GM19372 (cell line): ENCODE data around the gene DLG5.

Experiments
- ATAC-seq: cut with Tn5 transposase; IDR thresholded peaks from one replicate; pipeline ENCODE4 v1.9.1; 2021; ENCODE audit warnings: mild to moderate bottlenecking, low read depth, moderate library complexity; ENCODE audit not compliant: unreplicated experiment

The DLG5 gene

GRCh38 chr10:77829356-77829755 is 97.2 kb downstream of the DLG5 start:
- ATAC-seq, result no peak

GRCh38 chr10:77828377-77828776 is 98.2 kb downstream of the DLG5 start:
- no peak for ATAC-seq

DNA sequence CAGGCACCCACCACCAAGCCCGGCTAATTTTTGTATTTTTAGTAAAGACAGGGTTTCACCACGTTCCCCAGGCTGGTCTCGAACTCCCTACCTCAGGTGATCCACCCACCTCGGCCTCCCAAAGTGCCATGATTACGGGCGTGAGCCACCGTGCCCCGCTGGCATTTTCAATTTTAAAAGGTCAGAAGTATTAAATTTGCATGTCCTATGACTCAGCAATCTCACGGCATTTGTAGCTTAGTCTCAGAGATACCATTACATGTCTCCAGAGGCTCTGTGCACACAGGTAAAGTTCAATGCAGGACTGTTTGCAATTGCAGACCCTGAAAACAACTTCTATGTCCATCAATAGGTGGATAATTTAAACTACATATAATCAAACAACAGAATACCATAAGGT is 99.2 kb downstream of the DLG5 start:
- ATAC-seq, result no peak

DNA sequence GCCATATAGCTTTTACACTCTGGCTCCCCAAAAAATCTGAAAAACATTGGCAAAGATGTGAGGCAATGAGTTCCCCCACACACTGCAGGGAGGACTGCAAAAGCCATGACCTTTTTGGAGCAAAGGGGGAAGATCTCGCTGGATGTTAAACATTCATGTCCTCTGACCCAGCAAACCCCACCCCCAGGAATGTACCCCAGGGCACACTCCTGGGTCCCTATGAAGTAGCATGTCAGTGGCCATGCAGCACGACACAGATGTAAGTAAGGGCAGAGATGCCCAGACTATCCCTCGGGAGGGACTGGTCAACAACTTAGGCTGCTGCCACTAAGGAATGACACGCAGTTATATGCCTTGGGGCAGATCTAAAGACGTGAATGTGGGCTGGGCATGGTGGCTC is 100.6 kb downstream of the DLG5 start:
- no peak for ATAC-seq

- no peak for ATAC-seq
These were observed 101.6 kb downstream of the DLG5 start for GRCh38 chr10:77824908-77825307.

- no peak for ATAC-seq
These were observed 102.6 kb downstream of the DLG5 start for GRCh38 chr10:77823811-77824542.

- no peak for ATAC-seq
These were observed 105.0 kb downstream of the DLG5 start for GRCh38 chr10:77821551-77821950.

- ATAC-seq, result no peak
These were observed 105.5 kb downstream of the DLG5 start for GRCh38 chr10:77821036-77821435.

DNA sequence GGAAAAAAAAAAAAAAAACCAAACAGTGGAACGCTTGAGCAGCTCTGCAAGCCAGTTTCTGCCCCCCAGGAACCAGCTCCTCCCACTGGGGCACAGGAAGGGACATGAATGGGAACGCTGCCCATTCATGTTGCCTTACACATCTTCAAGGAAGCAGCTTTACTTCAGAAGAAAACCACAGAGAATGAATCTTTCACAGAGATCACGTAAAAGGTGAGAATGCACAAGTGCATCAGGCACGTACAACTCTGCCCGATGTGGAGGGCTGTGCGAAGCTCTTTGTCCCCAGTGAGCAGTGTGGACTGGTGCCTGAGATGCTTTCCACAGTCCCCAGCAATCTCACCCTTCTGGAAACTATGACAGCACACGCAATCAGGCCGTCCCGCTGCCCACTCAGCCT is 106.2 kb downstream of the DLG5 start:
- ATAC-seq, result no peak

- ATAC-seq, result no peak
These were observed 107.1 kb downstream of the DLG5 start for GRCh38 chr10:77819210-77820112.

DNA sequence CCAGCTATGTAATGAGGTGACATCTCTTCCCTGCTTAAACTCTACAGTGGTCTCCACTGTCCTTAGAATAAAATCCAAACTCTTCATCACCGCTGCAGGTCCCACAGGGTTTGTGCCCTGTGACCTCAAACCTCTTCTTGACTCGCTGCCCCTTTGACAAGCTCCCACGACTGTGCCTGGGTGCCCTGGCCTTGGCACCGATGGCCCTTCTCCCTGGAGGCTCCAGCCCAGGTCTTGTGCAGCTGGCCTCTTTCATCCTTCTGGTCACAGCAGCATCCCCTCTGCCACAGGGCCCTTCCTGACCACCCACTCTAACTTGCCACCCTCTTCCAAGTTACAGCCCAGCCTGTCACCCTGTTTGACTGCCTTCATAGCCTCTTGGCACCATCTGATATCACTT is 108.2 kb downstream of the DLG5 start:
- ATAC-seq, result no peak

GRCh38 chr10:77817541-77817940 is 109.0 kb downstream of the DLG5 start:
- no peak for ATAC-seq

DNA sequence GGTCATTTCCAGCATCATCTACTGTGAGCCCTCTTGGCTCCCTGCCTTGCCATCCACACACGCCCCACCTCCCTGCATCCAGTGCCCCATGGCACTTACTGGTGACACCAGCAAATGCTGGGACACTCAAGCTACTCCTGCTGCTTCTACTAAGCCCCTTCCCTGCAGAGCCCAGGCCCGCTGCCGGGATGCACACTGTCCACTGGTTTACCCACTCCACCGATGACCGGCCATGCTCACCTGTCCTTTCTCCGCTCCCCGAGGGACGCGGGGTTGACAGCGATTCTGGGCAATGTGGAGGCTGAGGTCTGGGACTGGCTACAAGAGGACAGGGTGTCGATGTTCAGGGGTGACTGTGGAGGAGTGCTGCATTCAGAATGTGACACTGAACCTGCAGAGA is 110.2 kb downstream of the DLG5 start:
- no peak for ATAC-seq

DNA sequence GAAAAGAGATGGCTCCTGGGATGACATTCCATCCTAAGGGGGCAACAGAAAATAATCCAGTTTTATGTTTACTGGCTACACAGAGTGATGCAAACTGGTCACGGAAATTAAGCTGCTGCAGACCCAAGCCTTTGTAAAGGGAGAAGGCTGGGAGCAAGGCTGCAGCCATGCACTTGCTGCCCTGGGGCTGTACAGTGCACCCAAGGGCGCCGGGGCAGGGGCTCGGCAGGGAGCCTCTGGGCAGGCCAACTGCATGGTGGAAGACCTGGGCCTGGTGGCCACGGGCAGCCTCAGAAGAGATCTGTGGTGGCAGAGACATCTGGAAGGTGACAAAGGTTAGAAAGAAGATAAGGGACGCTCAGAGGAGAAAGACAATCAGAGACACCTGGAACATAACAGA is 113.8 kb downstream of the DLG5 start:
- ATAC-seq, result no peak

DNA sequence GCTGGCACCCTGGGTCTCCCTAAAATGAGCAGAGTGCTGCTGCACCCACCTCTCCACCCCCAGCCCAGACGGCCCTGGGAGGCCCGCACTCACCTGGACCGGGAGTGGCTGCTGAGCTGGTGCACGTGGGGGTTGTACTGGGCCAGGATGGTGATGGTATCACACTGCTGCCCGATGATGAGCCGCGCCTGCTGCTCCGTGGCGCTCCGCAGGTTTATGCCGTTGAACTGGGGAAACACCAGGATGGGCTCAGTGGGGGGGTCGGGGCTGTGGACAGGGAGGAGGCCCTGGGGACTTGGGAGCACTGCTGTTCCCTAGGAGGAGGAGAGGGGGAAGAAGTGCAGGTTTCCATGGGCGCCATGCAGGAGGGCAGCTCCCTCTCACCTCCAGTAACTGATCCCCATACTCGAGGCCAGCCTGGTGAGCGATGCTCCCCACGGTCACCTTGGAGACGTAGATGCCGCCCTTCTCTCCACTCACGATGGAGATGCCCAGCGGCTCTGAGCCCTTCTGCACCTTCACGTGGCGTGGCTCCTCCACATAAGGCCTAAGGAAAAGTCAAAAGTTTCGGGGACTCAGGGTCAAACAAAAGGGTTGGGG is 114.6 kb downstream of the DLG5 start:
- no peak for ATAC-seq

GRCh38 chr10:77810446-77811335 is 115.9 kb downstream of the DLG5 start:
- no peak for ATAC-seq

DNA sequence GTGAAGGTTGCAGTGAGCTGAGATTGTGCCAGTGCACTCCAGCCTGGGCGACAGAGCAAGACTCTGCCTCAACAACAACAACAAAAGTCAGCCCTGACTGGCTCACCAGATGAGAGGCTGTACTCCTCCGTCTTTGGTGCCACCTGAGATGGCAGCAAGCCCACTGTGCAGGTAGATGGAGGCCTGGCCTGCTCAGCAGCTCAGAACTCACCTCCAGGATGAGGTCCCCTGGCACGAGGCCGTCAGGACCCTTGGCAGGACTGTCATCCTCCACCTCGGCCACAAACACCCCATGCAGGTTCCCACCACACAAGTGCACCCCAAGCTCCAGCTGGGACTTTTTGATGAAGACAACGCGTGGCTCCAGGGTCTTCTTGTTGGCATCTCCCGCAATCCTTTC is 117.2 kb downstream of the DLG5 start:
- no peak for ATAC-seq

GRCh38 chr10:77807706-77808105 is 118.8 kb downstream of the DLG5 start:
- ATAC-seq, result no peak

DNA sequence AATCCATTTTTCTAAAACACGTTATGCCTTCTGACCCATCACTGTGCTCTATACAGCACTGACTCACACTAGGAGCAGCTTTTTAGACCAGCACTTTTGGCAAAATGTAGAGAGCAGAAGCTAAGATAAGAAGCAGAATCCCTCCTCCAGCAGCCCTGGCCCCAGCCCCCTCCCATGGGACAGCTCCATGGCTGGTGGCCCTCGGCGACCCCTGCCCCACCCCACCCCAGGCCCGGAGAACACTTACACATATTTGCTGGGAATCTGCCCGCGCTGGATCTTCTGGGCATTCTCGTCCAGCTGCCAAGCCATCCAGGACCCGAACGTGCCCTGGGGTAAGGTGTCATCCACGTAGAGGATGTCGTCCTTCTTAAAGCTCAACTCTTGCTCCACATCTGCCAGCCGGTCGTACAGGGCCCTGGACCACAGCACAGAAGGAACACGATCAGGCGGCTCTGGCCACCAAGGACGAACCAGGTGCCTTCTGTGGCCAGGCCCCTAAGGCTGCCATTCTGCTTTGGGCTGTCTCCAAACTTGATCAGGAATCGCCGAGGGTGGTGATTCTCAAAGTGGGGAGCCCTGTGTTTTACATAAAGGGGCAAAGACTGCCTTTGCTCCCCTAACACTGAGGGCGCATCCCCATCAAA is 119.9 kb downstream of the DLG5 start:
- ATAC-seq, result no peak

GRCh38 chr10:77805676-77806075 is 120.9 kb downstream of the DLG5 start:
- no peak for ATAC-seq
